Measurements from ENCODE around the gene MYH7.

DNA sequence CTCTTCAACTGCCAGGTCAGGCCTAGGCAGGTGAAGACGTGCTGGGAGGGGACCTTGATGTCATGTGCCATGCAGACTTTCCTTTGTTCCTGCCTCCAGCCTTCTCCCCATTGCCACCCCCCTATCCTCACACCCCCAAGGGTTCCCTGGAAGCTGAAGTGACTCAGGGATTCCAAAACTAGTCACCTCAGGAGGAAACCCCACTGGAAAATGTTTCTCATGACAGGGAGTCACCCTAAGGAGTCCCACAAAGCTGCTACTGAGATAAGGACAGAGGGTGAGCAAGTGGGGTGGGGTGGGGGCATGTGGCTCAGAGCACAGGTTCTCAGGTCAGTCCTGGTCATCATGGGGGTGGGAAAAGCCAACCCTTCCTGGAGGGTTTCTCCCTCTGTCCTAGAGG, 65.2 kb downstream of the MYH7 start:
- TF ChIP-seq POLR2A (IDR thresholded peaks at IDR 0.05; ENCODE audit: low read depth, low read length) (no peak), POLR2AphosphoS5 (IDR thresholded peaks at IDR 0.05; ENCODE audit: low read depth, low read length) (no peak), TAF1 (IDR thresholded peaks at IDR 0.05; ENCODE audit: low read depth, low read length) (no peak), POU2F2 (IDR thresholded peaks at IDR 0.05; ENCODE audit: low read depth, low read length) (no peak)
